K562 (cell line): Measurements from ENCODE around the gene CCDC187. TPM values are rescaled to one million over a fixed set of nuclear protein-coding genes. Genes with fewer than 3 reads are reported as not detected.

ENCODE experiments used
- ATAC-seq: fragments of 200-7000 bp; cut with Tn5 transposase; 3 replicates; pipeline ENCODE4 v1.9.1; 2020; ENCODE audit warnings: moderate library complexity
- BruUV-seq: library from RNA; stranded (reverse); fragments of 400-500 nt; replicated peaks from 2 replicates; lab custom pipeline; 2021; lab: Mats Ljungman, UMichigan
- CTCF ChIA-PET: fragments of 300-600 bp; formaldehyde crosslinking; extraction: SDS; loops from one replicate; lab custom pipeline; 2021; ENCODE audit warnings: low intra/inter-chr PET ratio; lab: Yijun Ruan, JAX
- POLR2A ChIA-PET: fragments of 300-600, 350-650 bp; sonication (Branson Sonifier 250); formaldehyde crosslinking; extraction: SDS; loops from one replicate; lab custom pipeline; 2021; ENCODE audit warnings: antibody characterized with exemption, inconsistent platforms; lab: Yijun Ruan, JAX
- DNase-seq, 4 experiments: peaks; one replicate each; pipeline versions ENCODE4 v3.0.0 to v3.0.0-alpha.2; 2011 to 2018; ENCODE audit warnings: low spot score in 3 of 4, mixed read lengths in 3 of 4; ENCODE audit errors: extremely low read depth in 1 of 4
- FAIRE-seq: peaks from 2 replicates; lab custom pipeline; 2011; peaks lifted over from hg19 to GRCh38; lab: Jason Lieb, UNC
- H2AFZ ChIP-seq: 2 replicates; pipeline ENCODE4 v1.6.0; 2011; ENCODE audit warnings: low read depth, low read length, control low read depth, inconsistent platforms
- H3K27ac ChIP-seq: fragments of 200-600 bp; 3 replicates; pipeline ENCODE4 v1.8.0; 2011; ENCODE audit warnings: low read depth, mild to moderate bottlenecking, control low read depth, inconsistent platforms, low read length, moderate library complexity, mixed read lengths; ENCODE audit errors: extremely low read depth
- H3K27me3 ChIP-seq, 2 experiments: fragments of 300-600 bp in 1 of 2; 2 replicates in 1 of 2; 3 replicates in 1 of 2; pipeline versions ENCODE4 v1.6.0 to v1.8.0; 2011; ENCODE audit warnings: inconsistent platforms in 2 of 2, low read length in 2 of 2, mild to moderate bottlenecking in 1 of 2, mixed read lengths in 1 of 2, moderate library complexity in 1 of 2; ENCODE audit not compliant: control insufficient read depth in 2 of 2, insufficient read depth in 2 of 2
- H3K36me3 ChIP-seq: fragments of 300-600 bp; 3 replicates; pipeline ENCODE4 v1.8.0; 2011; ENCODE audit warnings: mild to moderate bottlenecking, low read length, inconsistent platforms; ENCODE audit not compliant: control insufficient read depth, insufficient read depth
- H3K4me1 ChIP-seq, 2 experiments: fragments of 200-600 bp in 1 of 2; replicated peaks in 1 of 2; 2 replicates in 1 of 2; 3 replicates in 1 of 2; pipeline versions ENCODE4 v1.5.1 to v1.8.0; 2011; ENCODE audit warnings: inconsistent platforms in 2 of 2, low read length in 2 of 2, mild to moderate bottlenecking in 1 of 2, mixed read lengths in 1 of 2, moderate library complexity in 1 of 2; ENCODE audit not compliant: control insufficient read depth in 2 of 2, insufficient read depth in 2 of 2
- H3K4me2 ChIP-seq: 2 replicates; pipeline ENCODE4 v1.6.1; 2011; ENCODE audit warnings: low read length, control low read depth, inconsistent platforms, mixed read lengths; ENCODE audit not compliant: insufficient read depth
- H3K4me3 ChIP-seq: fragments of 200-600 bp; sonication (generic), shearing (Covaris generic); 2 replicates; pipeline ENCODE4 v1.5.1; 2016; ENCODE audit warnings: control low read depth, inconsistent platforms
- H3K79me2 ChIP-seq: fragments of 200-600 bp; 3 replicates; pipeline ENCODE4 v1.8.0; 2011; ENCODE audit warnings: low read length, inconsistent platforms; ENCODE audit not compliant: control insufficient read depth, insufficient read depth
- H3K9ac ChIP-seq, 2 experiments: 2 replicates each; pipeline versions ENCODE4 v1.6.0 to v1.6.1; 2011; ENCODE audit warnings: low read depth in 2 of 2, low read length in 2 of 2, control low read depth in 1 of 2, inconsistent platforms in 1 of 2, mild to moderate bottlenecking in 1 of 2, mixed read lengths in 1 of 2; ENCODE audit not compliant: insufficient read depth in 1 of 2
- H3K9me1 ChIP-seq: one replicate; pipeline ENCODE4 v1.6.0; 2011; ENCODE audit warnings: inconsistent platforms, mild to moderate bottlenecking, low read length, moderate library complexity; ENCODE audit not compliant: control insufficient read depth, insufficient read depth
- H3K9me3 ChIP-seq: replicated peaks from 2 replicates; pipeline ENCODE4 v1.5.1; 2011; ENCODE audit warnings: low read depth, low read length, inconsistent platforms; ENCODE audit not compliant: control insufficient read depth, insufficient read depth
- H4K20me1 ChIP-seq: replicated peaks from 2 replicates; pipeline ENCODE4 v1.6.1; 2011; ENCODE audit warnings: low read length, inconsistent platforms, mixed read lengths; ENCODE audit not compliant: control insufficient read depth, insufficient read depth
- HDAC3 ChIP-seq: fragments of 450-650 bp; IDR thresholded peaks from 2 replicates; pipeline ENCODE4 v1.6.1; 2018; ENCODE audit warnings: borderline replicate concordance, mild to moderate bottlenecking, moderate library complexity; ENCODE audit not compliant: partially characterized antibody
- MIER1 ChIP-seq: fragments of 450-650 bp; IDR thresholded peaks from 2 replicates; pipeline ENCODE4 v1.6.1; 2016; ENCODE audit warnings: antibody characterized with exemption, mild to moderate bottlenecking, low read depth
- MYNN ChIP-seq, 2 experiments: sonication (generic); formaldehyde crosslinking in 1 of 2; IDR thresholded peaks; 2 replicates each; pipeline versions ENCODE4 v1.5.0 to v1.6.1; 2016 to 2020; ENCODE audit warnings: antibody characterized with exemption in 1 of 2, missing genetic modification reagents in 1 of 2
- POLR2AphosphoS5 ChIP-seq: IDR thresholded peaks from 2 replicates; pipeline ENCODE4 v1.6.1; 2011; ENCODE audit warnings: mild to moderate bottlenecking, low read depth, low read length, moderate library complexity; ENCODE audit not compliant: control insufficient read depth, insufficient read depth
- SMAD1 ChIP-seq: fragments of 150-350 bp; IDR thresholded peaks from 2 replicates; pipeline ENCODE4 v1.6.1; 2014; ENCODE audit warnings: low read length, low read depth; ENCODE audit not compliant: partially characterized antibody
- ZBTB1 ChIP-seq: sonication (generic); formaldehyde crosslinking; IDR thresholded peaks from 2 replicates; pipeline ENCODE4 v1.8.1; 2023; ENCODE audit warnings: missing genetic modification reagents, low read depth, mild to moderate bottlenecking, borderline replicate concordance
- ZFP36 ChIP-seq: fragments of 150-350 bp; IDR thresholded peaks from 2 replicates; pipeline ENCODE4 v1.6.1; 2018; ENCODE audit warnings: low read length, low read depth; ENCODE audit not compliant: partially characterized antibody
- ZKSCAN3 ChIP-seq: fragments of 250-450 bp; sonication (Bioruptor Pico); IDR thresholded peaks from 2 replicates; pipeline ENCODE4 v1.4.0; 2020
- WGBS: fragments of 100-300 bp; shearing (Covaris generic); methylation state at CpG from one replicate; pipeline ENCODE4 v1.1.6; 2016; ENCODE audit warnings: low coverage, mixed read lengths; ENCODE audit not compliant: insufficient coverage; ENCODE audit errors: missing lambda C conversion rate; 5-methylcytosine and 5-hydroxymethylcytosine counted together
- in situ Hi-C: fragments of 300-500 bp; cut with MboI; formaldehyde crosslinking; loops from 4 replicates; pipeline ENCODE4 v1.15.0; 2018; ENCODE audit warnings: inconsistent platforms, mixed read lengths
- intact Hi-C: fragments of 100-400 bp; cut with micrococcal nuclease; formaldehyde crosslinking; loops from 2 replicates; pipeline ENCODE4 v1.14.2; 2022
- polyA plus RNA-seq, 8 experiments: library from polyadenylated mRNA; depleted of rRNA in 4 of 8; stranded (reverse) in 5 of 8; unstranded in 3 of 8; fragments of >200 nt; fragmentation: Nextera tagmentation in 2 of 8; fragmentation: Illumina TruSeq in 1 of 8; extraction: Ambion mirVana in 2 of 8; extraction: Trizol in 1 of 8; gene quantifications; 2 replicates each; pipeline versions ENCODE4 v1.2.1 to v1.2.3, GENCODE V29; 2011 to 2014; ENCODE audit warnings: inconsistent platforms in 1 of 8, missing spikeins in 1 of 8
- total RNA-seq, 7 experiments: library from RNA; depleted of rRNA in 6 of 7; stranded (reverse); fragments of >200 nt in 6 of 7; fragmentation: Illumina TruSeq in 2 of 7; extraction: Trizol in 2 of 7; gene quantifications; 2 replicates each; pipeline versions ENCODE4 v1.2.1 to v1.2.3, GENCODE V29; 2011 to 2021; ENCODE audit warnings: low replicate concordance in 1 of 7
- TF ChIP-seq, protein P1 (sequence below): fragments of 250-450 bp; sonication (Bioruptor Pico); IDR thresholded peaks from 2 replicates; pipeline ENCODE4 v1.5.0; 2021; ENCODE audit warnings: mild to moderate bottlenecking, moderate library complexity
- TF ChIP-seq, protein P2 (sequence below): fragments of 250-450 bp; sonication (Bioruptor Pico); IDR thresholded peaks from 2 replicates; pipeline ENCODE4 v1.4.0; 2020

Gene CCDC187
- total and polyA plus RNA-seq, 9 of the 15 experiments (the other 6 are each of a cell fraction or from before 2014, with no cell fraction given), result not detected

- Histone ChIP-seq H3K4me1 (peaks cover 0 to 55% of the 10 kb centered on the region in 2 experiments; a peak in 2 of 5 replicates), H3K27ac (no peak overlapping the region), H3K9ac (peak overlapping the region in 1 of 2 experiments; percentile 58; a peak in 1 of 4 replicates), H3K9me3 (peaks cover 1% of the 10 kb centered on the region; the same call in 1 of the 2 replicates)
- POLR2A ChIA-PET, result no interaction called here
- intact Hi-C loops, result no loop called here
- TF ChIP-seq POLR2AphosphoS5 (no peak), ZBTB1 (CRISPR knock-in tag) (no peak), HDAC3 (no peak), SMAD1 (no peak), ZKSCAN3 (CRISPR knock-in tag) (no peak), ZFP36 (no peak), MIER1 (no peak), MYNN (IDR thresholded peaks at IDR 0.05) (no peak), MYNN (CRISPR knock-in tag; IDR thresholded peaks at IDR 0.05) (no peak)
- TF ChIP-seq, protein P1, sequence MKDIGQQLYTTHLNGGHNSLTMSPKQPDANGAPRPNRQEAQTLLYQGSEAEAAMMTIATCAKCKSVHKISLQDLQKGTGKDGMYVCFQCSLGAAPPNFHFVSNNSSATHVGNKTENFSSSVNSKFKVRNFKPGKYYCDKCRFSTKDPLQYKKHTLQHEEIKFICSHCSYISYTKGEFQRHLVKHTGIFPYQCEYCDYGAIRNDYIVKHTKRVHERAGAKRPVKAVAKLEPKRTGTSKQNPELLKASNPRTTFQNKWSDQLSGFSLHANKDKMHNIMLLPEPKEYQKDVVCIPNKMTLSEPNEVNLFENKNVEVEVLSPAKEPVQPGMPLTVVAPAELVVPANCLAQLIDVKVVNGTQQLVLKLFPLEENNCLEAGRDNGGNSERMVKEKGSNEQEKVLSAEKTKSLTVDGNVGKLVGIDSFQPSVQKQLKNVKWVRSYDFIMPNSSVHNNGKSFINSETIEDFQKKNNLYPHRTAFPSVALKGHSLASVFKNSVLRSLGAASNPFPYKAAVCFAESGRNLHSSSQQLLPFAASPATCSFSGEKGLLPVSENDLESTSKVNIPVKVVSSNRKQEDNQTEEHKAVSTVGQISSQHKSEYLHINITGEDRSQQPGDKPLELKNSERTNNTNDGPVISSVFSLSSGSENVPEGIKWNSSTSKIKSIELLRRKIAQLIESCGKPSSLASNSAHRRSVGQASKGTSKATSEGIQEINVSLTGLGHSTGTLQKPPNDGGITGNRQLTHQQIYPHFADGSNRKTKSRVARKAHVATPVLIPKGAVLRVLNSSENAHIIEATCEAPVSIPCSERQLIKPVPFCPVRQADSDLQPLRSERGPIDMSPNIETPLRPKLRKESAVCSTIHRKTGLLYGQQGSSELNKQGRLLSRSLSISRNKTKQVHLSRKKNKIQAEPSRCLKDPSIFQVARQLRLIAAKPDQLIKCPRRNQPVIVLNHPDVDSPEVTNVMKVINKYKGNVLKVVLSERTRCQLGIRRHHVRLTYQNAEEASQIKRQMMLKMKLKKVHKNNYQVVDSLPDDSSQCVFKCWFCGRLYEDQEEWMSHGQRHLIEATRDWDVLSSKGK (CRISPR knock-in tag), result no peak
- TF ChIP-seq, protein P2, sequence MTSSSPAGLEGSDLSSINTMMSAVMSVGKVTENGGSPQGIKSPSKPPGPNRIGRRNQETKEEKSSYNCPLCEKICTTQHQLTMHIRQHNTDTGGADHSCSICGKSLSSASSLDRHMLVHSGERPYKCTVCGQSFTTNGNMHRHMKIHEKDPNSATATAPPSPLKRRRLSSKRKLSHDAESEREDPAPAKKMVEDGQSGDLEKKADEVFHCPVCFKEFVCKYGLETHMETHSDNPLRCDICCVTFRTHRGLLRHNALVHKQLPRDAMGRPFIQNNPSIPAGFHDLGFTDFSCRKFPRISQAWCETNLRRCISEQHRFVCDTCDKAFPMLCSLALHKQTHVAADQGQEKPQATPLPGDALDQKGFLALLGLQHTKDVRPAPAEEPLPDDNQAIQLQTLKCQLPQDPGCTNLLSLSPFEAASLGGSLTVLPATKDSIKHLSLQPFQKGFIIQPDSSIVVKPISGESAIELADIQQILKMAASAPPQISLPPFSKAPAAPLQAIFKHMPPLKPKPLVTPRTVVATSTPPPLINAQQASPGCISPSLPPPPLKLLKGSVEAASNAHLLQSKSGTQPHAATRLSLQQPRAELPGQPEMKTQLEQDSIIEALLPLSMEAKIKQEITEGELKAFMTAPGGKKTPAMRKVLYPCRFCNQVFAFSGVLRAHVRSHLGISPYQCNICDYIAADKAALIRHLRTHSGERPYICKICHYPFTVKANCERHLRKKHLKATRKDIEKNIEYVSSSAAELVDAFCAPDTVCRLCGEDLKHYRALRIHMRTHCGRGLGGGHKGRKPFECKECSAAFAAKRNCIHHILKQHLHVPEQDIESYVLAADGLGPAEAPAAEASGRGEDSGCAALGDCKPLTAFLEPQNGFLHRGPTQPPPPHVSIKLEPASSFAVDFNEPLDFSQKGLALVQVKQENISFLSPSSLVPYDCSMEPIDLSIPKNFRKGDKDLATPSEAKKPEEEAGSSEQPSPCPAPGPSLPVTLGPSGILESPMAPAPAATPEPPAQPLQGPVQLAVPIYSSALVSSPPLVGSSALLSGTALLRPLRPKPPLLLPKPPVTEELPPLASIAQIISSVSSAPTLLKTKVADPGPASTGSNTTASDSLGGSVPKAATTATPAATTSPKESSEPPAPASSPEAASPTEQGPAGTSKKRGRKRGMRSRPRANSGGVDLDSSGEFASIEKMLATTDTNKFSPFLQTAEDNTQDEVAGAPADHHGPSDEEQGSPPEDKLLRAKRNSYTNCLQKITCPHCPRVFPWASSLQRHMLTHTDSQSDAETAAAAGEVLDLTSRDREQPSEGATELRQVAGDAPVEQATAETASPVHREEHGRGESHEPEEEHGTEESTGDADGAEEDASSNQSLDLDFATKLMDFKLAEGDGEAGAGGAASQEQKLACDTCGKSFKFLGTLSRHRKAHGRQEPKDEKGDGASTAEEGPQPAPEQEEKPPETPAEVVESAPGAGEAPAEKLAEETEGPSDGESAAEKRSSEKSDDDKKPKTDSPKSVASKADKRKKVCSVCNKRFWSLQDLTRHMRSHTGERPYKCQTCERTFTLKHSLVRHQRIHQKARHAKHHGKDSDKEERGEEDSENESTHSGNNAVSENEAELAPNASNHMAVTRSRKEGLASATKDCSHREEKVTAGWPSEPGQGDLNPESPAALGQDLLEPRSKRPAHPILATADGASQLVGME (CRISPR knock-in tag), result no peak
- TF ChIP-seq, all 486 proteins: peak for 0
- Histone ChIP-seq H3K36me3 (no peaks in the 10 kb centered on the region), H3K27me3 (peaks cover 27 to 70% of the 10 kb centered on the region in 2 experiments), H3K4me2 (no peak overlapping the region), H3K9me1 (no peaks in the 10 kb centered on the region), H3K4me3 (no peak overlapping the region), H4K20me1 (no peaks in the 10 kb centered on the region; the same call in none of the 2 replicates), H3K79me2 (no peaks in the 10 kb centered on the region), H2AFZ (no peak overlapping the region)
- in situ Hi-C loops, result no loop called here
- WGBS, result 7% methylated on average over 7 of the region's 7 CpGs
- ATAC-seq (no peak), DNase-seq (no peak), FAIRE-seq (no peak)
- CTCF ChIA-PET, result no interaction called here
- BruUV-seq, result no TSS peak
Measured at GRCh38 chr9:136299541-136299940, 4.4 kb downstream of the CCDC187 start.
